Measurements from ENCODE around the gene DUSP14. TPM values are rescaled to one million over a fixed set of nuclear protein-coding genes. Genes with fewer than 3 reads are reported as not detected.

Gene DUSP14
- total and polyA plus RNA-seq, 2 of the 13 experiments (the other 11 are each of a cell fraction or from before 2014, with no cell fraction given), result 33.5 to 39.8 TPM

DNA sequence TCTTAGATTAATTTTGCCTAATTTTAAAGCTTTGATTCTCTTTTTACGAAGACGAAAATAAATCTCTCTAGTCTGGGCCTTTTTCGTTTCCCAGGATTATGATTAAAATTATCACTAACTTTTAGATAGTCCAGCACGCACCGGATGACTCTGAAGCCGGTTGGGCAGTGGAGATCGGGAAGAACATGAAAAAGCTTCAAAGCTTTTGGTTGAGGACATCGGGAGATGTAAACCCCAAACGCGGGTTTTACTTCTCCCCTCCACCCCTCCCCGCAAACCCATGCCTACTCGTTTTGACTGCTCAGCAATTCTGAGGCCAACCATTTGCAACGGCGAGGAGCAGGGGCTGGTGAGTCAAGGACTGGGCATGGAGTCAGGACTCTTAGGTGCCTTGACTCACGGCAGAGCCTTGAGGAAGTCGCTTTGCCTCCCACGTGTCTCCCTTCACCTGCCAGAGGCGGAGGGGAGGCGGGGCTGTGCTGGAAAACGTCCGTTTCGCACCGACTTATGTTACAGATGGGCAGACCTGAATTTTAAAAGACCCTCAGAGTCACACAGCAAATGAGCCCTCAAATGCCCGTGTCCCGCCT is 989 bp upstream of the DUSP14 start (continued):
- TF ChIP-seq MAFG (CRISPR knock-in tag; IDR thresholded peaks at IDR 0.05) (peak; percentile 81), MED8 (CRISPR knock-in tag; IDR thresholded peaks at IDR 0.05; ENCODE audit: insufficient replicate concordance) (peak; percentile 44), DMAP1 (CRISPR knock-in tag; IDR thresholded peaks at IDR 0.05) (peak; percentile 33), ZNF569 (CRISPR knock-in tag; IDR thresholded peaks at IDR 0.05; ENCODE audit: borderline replicate concordance) (no peak), ZNF264 (CRISPR knock-in tag; IDR thresholded peaks at IDR 0.05) (no peak), GTF2F1 (IDR thresholded peaks at IDR 0.05; ENCODE audit: low read length) (no peak), ZNF547 (CRISPR knock-in tag; IDR thresholded peaks at IDR 0.05) (peak; percentile 69; the same call in 1 of the 2 replicates), ZNF136 (CRISPR knock-in tag; IDR thresholded peaks at IDR 0.05; ENCODE audit: low read depth) (no peak), JUNB (CRISPR knock-in tag; IDR thresholded peaks at IDR 0.05; ENCODE audit: borderline replicate concordance) (no peak), IKZF4 (CRISPR knock-in tag; IDR thresholded peaks at IDR 0.05; ENCODE audit: borderline replicate concordance, low read depth, not compliant biosample characterization) (no peak), HNF4G (IDR thresholded peaks at IDR 0.05; ENCODE audit: borderline replicate concordance, low read depth, low read length) (no peak), HNF4G (CRISPR knock-in tag; IDR thresholded peaks at IDR 0.05; ENCODE audit: borderline replicate concordance, low read depth) (peak; percentile 42; the same call in 1 of the 2 replicates), JUN (CRISPR knock-in tag; IDR thresholded peaks at IDR 0.05) (0 out of 2 replicates have a peak, but pooled peaks have one; percentile 3), ZNF598 (CRISPR knock-in tag; IDR thresholded peaks at IDR 0.05; ENCODE audit: borderline replicate concordance) (peak; percentile 73; the same call in 1 of the 2 replicates), ELF3 (CRISPR knock-in tag; IDR thresholded peaks at IDR 0.05) (no peak)
- TF ChIP-seq, protein P1, sequence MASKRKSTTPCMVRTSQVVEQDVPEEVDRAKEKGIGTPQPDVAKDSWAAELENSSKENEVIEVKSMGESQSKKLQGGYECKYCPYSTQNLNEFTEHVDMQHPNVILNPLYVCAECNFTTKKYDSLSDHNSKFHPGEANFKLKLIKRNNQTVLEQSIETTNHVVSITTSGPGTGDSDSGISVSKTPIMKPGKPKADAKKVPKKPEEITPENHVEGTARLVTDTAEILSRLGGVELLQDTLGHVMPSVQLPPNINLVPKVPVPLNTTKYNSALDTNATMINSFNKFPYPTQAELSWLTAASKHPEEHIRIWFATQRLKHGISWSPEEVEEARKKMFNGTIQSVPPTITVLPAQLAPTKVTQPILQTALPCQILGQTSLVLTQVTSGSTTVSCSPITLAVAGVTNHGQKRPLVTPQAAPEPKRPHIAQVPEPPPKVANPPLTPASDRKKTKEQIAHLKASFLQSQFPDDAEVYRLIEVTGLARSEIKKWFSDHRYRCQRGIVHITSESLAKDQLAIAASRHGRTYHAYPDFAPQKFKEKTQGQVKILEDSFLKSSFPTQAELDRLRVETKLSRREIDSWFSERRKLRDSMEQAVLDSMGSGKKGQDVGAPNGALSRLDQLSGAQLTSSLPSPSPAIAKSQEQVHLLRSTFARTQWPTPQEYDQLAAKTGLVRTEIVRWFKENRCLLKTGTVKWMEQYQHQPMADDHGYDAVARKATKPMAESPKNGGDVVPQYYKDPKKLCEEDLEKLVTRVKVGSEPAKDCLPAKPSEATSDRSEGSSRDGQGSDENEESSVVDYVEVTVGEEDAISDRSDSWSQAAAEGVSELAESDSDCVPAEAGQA (IDR thresholded peaks at IDR 0.05; ENCODE audit: low read depth), result no peak
- TF ChIP-seq, protein P1 (CRISPR knock-in tag; IDR thresholded peaks at IDR 0.05; ENCODE audit: borderline replicate concordance), result no peak
- TF ChIP-seq, protein P2, sequence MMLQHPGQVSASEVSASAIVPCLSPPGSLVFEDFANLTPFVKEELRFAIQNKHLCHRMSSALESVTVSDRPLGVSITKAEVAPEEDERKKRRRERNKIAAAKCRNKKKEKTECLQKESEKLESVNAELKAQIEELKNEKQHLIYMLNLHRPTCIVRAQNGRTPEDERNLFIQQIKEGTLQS (CRISPR knock-in tag; IDR thresholded peaks at IDR 0.05), result 0 out of 2 replicates have a peak, but pooled peaks have one; percentile 22
- TF ChIP-seq, protein P3, sequence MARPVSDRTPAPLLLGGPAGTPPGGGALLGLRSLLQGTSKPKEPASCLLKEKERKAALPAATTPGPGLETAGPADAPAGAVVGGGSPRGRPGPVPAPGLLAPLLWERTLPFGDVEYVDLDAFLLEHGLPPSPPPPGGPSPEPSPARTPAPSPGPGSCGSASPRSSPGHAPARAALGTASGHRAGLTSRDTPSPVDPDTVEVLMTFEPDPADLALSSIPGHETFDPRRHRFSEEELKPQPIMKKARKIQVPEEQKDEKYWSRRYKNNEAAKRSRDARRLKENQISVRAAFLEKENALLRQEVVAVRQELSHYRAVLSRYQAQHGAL (CRISPR knock-in tag; IDR thresholded peaks at IDR 0.05; ENCODE audit: not compliant biosample characterization), result no peak
- TF ChIP-seq, protein P4, sequence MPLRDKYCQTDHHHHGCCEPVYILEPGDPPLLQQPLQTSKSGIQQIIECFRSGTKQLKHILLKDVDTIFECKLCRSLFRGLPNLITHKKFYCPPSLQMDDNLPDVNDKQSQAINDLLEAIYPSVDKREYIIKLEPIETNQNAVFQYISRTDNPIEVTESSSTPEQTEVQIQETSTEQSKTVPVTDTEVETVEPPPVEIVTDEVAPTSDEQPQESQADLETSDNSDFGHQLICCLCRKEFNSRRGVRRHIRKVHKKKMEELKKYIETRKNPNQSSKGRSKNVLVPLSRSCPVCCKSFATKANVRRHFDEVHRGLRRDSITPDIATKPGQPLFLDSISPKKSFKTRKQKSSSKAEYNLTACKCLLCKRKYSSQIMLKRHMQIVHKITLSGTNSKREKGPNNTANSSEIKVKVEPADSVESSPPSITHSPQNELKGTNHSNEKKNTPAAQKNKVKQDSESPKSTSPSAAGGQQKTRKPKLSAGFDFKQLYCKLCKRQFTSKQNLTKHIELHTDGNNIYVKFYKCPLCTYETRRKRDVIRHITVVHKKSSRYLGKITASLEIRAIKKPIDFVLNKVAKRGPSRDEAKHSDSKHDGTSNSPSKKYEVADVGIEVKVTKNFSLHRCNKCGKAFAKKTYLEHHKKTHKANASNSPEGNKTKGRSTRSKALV (CRISPR knock-in tag; IDR thresholded peaks at IDR 0.05), result no peak

Data from HepG2 (cell line).